OCI-LY7 (cell line): ENCODE data around the gene HCN3. TPM values are rescaled to one million over a fixed set of nuclear protein-coding genes. Genes with fewer than 3 reads are reported as not detected.

Experiments used
- BruUV-seq: library from RNA; stranded (reverse); fragments of 400-500 nt; replicated peaks from 2 replicates; lab custom pipeline; 2021; lab: Mats Ljungman, UMichigan
- CTCF ChIA-PET: fragments of 300-600 bp; sonication (Branson Sonifier 250); formaldehyde crosslinking; loops from one replicate; lab custom pipeline; 2022; ENCODE audit warnings: antibody characterized with exemption; ENCODE audit not compliant: unreplicated experiment; lab: Charles Lee
- POLR2A ChIA-PET: fragments of 300-600 bp; sonication (Branson Sonifier 250); formaldehyde crosslinking; loops from one replicate; lab custom pipeline; 2022; ENCODE audit warnings: antibody characterized with exemption; lab: Charles Lee
- DNase-seq: peaks from one replicate; pipeline ENCODE4 v3.0.0-alpha.2; 2015; ENCODE audit warnings: low spot score
- H2AFZ ChIP-seq: fragments of 200-600 bp; sonication (generic), shearing (Covaris generic); 2 replicates; pipeline ENCODE4 v1.6.1; 2014; ENCODE audit warnings: mild to moderate bottlenecking, antibody characterized with exemption, low read length, moderate library complexity
- H3K27ac ChIP-seq: fragments of 200-600 bp; sonication (generic); 2 replicates; pipeline ENCODE4 v1.5.1; 2014; ENCODE audit warnings: mixed run types, low read depth, mild to moderate bottlenecking, moderate library complexity, low read length, inconsistent platforms; ENCODE audit not compliant: poor library complexity, severe bottlenecking
- H3K36me3 ChIP-seq: fragments of 200-600 bp; sonication (generic); 2 replicates; pipeline ENCODE4 v1.6.1; 2014; ENCODE audit warnings: mild to moderate bottlenecking, antibody characterized with exemption, low read length, moderate library complexity, mixed read lengths; ENCODE audit not compliant: insufficient read depth
- H3K4me1 ChIP-seq: fragments of 200-600 bp; sonication (generic); 2 replicates; pipeline ENCODE4 v1.5.1; 2014; ENCODE audit warnings: mild to moderate bottlenecking, low read length; ENCODE audit not compliant: insufficient read depth, poor library complexity, severe bottlenecking
- H3K4me2 ChIP-seq: fragments of 200-600 bp; sonication (generic); 2 replicates; pipeline ENCODE4 v1.6.1; 2014; ENCODE audit warnings: mild to moderate bottlenecking, low read length
- H3K4me3 ChIP-seq: fragments of 200-600 bp; sonication (generic); 2 replicates; pipeline ENCODE4 v1.5.1; 2014; ENCODE audit warnings: mild to moderate bottlenecking, low read depth, low read length; ENCODE audit not compliant: poor library complexity, severe bottlenecking
- H3K79me2 ChIP-seq: fragments of 200-600 bp; sonication (generic); 2 replicates; pipeline ENCODE4 v1.6.1; 2016; ENCODE audit warnings: low read depth, mild to moderate bottlenecking, low read length, moderate library complexity, mixed read lengths; ENCODE audit not compliant: insufficient read depth
- H3K9me2 ChIP-seq: fragments of 200-600 bp; sonication (generic); 2 replicates; pipeline ENCODE4 v1.6.1; 2016; ENCODE audit warnings: mild to moderate bottlenecking, low read length, mixed read lengths; ENCODE audit not compliant: insufficient read depth
- H3K9me3 ChIP-seq: fragments of 200-600 bp; sonication (generic); 2 replicates; pipeline ENCODE4 v1.6.1; 2014; ENCODE audit warnings: mild to moderate bottlenecking, mixed run types, low read length, mixed read lengths
- H4K20me1 ChIP-seq: fragments of 200-600 bp; sonication (generic); 2 replicates; pipeline ENCODE4 v1.6.1; 2014; ENCODE audit warnings: mild to moderate bottlenecking, antibody characterized with exemption, low read length, moderate library complexity, mixed read lengths; ENCODE audit not compliant: insufficient read depth
- CTCF ChIP-seq: fragments of 200-600 bp; sonication (generic); conservative IDR thresholded peaks from 2 replicates; pipeline ENCODE4 v1.5.1; 2014; ENCODE audit warnings: mild to moderate bottlenecking, antibody characterized with exemption, low read length, moderate library complexity, mixed read lengths
- EZH2phosphoT487 ChIP-seq: fragments of 200-600 bp; sonication (generic); IDR thresholded peaks from 2 replicates; pipeline ENCODE4 v1.6.1; 2018; ENCODE audit warnings: low read depth, borderline replicate concordance, mild to moderate bottlenecking, mixed run types, antibody characterized with exemption, low read length, moderate library complexity, mixed read lengths
- intact Hi-C: fragments of 100-400 bp; cut with micrococcal nuclease; formaldehyde crosslinking; loops from one replicate; pipeline ENCODE4 v1.10.0; 2022; ENCODE audit not compliant: unreplicated experiment
- total RNA-seq, 2 experiments: library from RNA; depleted of rRNA in 1 of 2; stranded (reverse); fragments of >200 nt in 1 of 2; shearing (Covaris generic) in 1 of 2; gene quantifications; 2 replicates each; pipeline ENCODE4 v1.2.3, GENCODE V29; 2014 to 2022

HCN3 gene
- total RNA-seq, 2 experiments from 2014 or later: 6.7 to 19.2 TPM

- POLR2A ChIA-PET: interaction anchor here (0.7 kb wide), 1 partner anchor 14 kb away, joined by 4 read pairs; no protein-coding TSS in a partner anchor
- BruUV-seq: no TSS peak
Observed at GRCh38 chr1:155253208-155253607, 24.1 kb upstream of the HCN3 start.

GRCh38 chr1:155253797-155254196, 23.5 kb upstream of the HCN3 start:
- Histone ChIP-seq H4K20me1 (no peaks in the 10 kb centered on the region), H3K4me2 (peak overlapping the region; percentile 95), H3K4me3 (peak overlapping the region; percentile 77), H3K9me3 (no peaks in the 10 kb centered on the region), H3K79me2 (no peaks in the 10 kb centered on the region), H3K36me3 (peaks cover 26% of the 10 kb centered on the region), H2AFZ (no peak overlapping the region), H3K27ac (peak overlapping the region; percentile 20), H3K9me2 (no peaks in the 10 kb centered on the region), H3K4me1 (peaks cover 32% of the 10 kb centered on the region)
- no peak for DNase-seq
- ChIA-PET POLR2A (no interaction called here), CTCF (no interaction called here)
- no TSS peak for BruUV-seq
- TF ChIP-seq EZH2phosphoT487 (no peak), CTCF (no peak)
- intact Hi-C loops: loop anchor here (1.0 kb wide), 1 partner anchor 54 kb away; no protein-coding TSS in a partner anchor

More at GRCh38 chr1:155253208-155253607, 24.1 kb upstream of the HCN3 start:
- intact Hi-C loops: no loop called here
- Histone ChIP-seq H2AFZ (no peak overlapping the region), H3K4me1 (peaks cover 32% of the 10 kb centered on the region), H3K4me3 (peak overlapping the region; percentile 77), H4K20me1 (no peaks in the 10 kb centered on the region), H3K4me2 (peak overlapping the region; percentile 95), H3K9me2 (no peaks in the 10 kb centered on the region), H3K79me2 (no peaks in the 10 kb centered on the region), H3K9me3 (no peaks in the 10 kb centered on the region), H3K27ac (no peak overlapping the region), H3K36me3 (peaks cover 21% of the 10 kb centered on the region; the same call in 1 of the 2 replicates)
- CTCF ChIA-PET: no interaction called here
- TF ChIP-seq CTCF (peak; percentile 24; the same call in 1 of the 2 replicates), EZH2phosphoT487 (no peak)
- DNase-seq: no peak

- DNase-seq: no peak
- ChIA-PET POLR2A (no interaction called here), CTCF (no interaction called here)
- Histone ChIP-seq H3K9me2 (no peaks in the 10 kb centered on the region), H3K27ac (peak overlapping the region; percentile 20), H3K9me3 (no peaks in the 10 kb centered on the region), H3K4me1 (peaks cover 32% of the 10 kb centered on the region), H3K36me3 (peaks cover 28% of the 10 kb centered on the region), H3K4me3 (peak overlapping the region; percentile 77), H2AFZ (no peak overlapping the region), H3K79me2 (no peaks in the 10 kb centered on the region), H3K4me2 (peak overlapping the region; percentile 95), H4K20me1 (no peaks in the 10 kb centered on the region)
- no peak; the same call in 1 of the 2 replicates for TF ChIP-seq CTCF
- no peak for TF ChIP-seq EZH2phosphoT487
- no TSS peak for BruUV-seq
- intact Hi-C loops: loop anchor here (1.0 kb wide), 1 partner anchor 53 kb away; no protein-coding TSS in a partner anchor
Observed at GRCh38 chr1:155254228-155254713, 23.0 kb upstream of the HCN3 start.
